ENCODE results near the gene TMEM123.

Gene TMEM123

GRCh38 chr11:102471474-102471873 is 18.9 kb upstream of the TMEM123 start:
- DNase-seq: no peak

GRCh38 chr11:102470251-102470650 is 17.7 kb upstream of the TMEM123 start:
- no peak for DNase-seq

GRCh38 chr11:102469196-102469821 is 16.7 kb upstream of the TMEM123 start:
- no peak for DNase-seq

GRCh38 chr11:102468616-102469195 is 16.1 kb upstream of the TMEM123 start:
- no peak for DNase-seq

- no peak for DNase-seq
Observed at GRCh38 chr11:102467853-102468580, 15.5 kb upstream of the TMEM123 start.

GRCh38 chr11:102467080-102467708 is 14.6 kb upstream of the TMEM123 start:
- DNase-seq: no peak

GRCh38 chr11:102465696-102466095 is 13.1 kb upstream of the TMEM123 start:
- no peak for DNase-seq

- no peak for DNase-seq
Observed at GRCh38 chr11:102464859-102465500, 12.4 kb upstream of the TMEM123 start.

- no peak for DNase-seq
Observed at GRCh38 chr11:102464037-102464436, 11.5 kb upstream of the TMEM123 start.

GRCh38 chr11:102462610-102463009 is 10.0 kb upstream of the TMEM123 start:
- no peak for DNase-seq

GRCh38 chr11:102459393-102459792 is 6.8 kb upstream of the TMEM123 start:
- DNase-seq: no peak

- no peak for DNase-seq
Observed at GRCh38 chr11:102458548-102458947, 6.0 kb upstream of the TMEM123 start.

- no peak for DNase-seq
Observed at GRCh38 chr11:102457865-102458264, 5.3 kb upstream of the TMEM123 start.

GRCh38 chr11:102457056-102457677 is 4.6 kb upstream of the TMEM123 start:
- no peak for DNase-seq

- no peak for DNase-seq
Observed at GRCh38 chr11:102456381-102456780, 3.8 kb upstream of the TMEM123 start.

- no peak for DNase-seq
Observed at GRCh38 chr11:102453921-102454320, 1.4 kb upstream of the TMEM123 start.

- peak; percentile 26 for DNase-seq
Observed at GRCh38 chr11:102453302-102453695, 734 bp upstream of the TMEM123 start.

GRCh38 chr11:102451681-102452460 is 694 bp downstream of the TMEM123 start:
- DNase-seq: peak; percentile 60

- DNase-seq: no peak
Observed at GRCh38 chr11:102451041-102451680, 1.4 kb downstream of the TMEM123 start.

GRCh38 chr11:102449651-102450570 is 2.7 kb downstream of the TMEM123 start:
- DNase-seq: no peak

Measured in activated gamma-delta T cell (primary cell).